ENCODE data around the gene RASA4.
A peak's percentile ranks its signal among the peaks of the same experiment; 100 is the strongest.
"Not testable (repeated sequence)": the region's sequence is repeated elsewhere in the genome, so short reads cannot be mapped to it uniquely, and the experiment has no call there.

The RASA4 gene

DNA sequence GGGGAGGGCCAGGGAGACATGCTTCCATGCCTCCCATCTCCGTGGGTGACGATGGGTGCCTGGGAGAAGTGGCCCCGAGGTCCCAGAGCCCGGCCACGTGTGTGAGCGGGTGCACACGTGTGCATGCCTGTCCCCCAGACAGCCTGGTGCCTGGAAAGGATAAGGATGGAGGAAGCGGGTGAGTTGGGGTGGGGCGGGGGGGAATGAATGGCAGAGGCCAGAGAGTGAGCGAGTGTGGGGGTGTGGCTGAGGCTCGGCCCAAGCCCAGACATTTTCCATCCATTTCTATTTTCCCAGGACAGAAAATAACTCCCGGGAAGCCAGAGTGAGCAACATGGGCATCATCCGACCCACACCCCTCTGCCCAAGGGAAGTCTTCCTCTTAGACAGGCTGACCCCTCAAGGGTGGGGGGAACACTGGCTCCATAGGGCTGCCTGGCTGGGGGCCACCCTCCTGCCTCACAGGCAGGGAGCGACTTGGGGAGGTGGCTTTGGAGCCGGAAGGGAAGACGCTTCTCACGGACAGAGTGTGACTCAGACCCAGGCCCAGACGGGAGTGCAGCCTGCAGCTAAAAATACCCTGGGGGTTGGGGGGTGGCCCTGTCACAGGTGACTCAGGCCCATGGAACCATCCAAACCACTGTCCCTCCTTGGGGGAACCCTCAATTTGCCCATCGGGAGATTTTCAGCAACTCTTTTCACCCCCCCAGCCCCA, 12.0 kb downstream of the RASA4 start:
- not testable (repeated sequence) for DNase-seq

DNA sequence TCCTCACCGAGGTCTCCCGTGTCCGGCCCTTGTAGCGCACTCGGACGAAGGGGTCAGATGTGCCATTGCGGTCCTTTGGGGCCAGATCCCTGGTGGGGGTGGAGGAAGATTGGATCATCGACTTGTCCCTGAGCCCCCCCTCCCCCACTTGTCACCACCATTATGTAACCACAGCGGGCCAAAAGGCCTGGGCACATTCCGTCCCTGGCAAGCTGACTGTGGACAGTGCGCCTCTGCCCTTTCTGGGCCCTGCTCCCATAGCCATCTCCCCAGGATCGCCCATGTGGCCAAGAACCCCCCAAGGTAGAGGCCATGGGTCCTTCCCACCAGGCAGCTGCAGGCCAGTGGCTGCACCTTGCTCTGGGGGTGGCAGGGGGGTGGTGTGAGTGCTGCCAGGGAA, 14.2 kb downstream of the RASA4 start:
- DNase-seq = not testable (repeated sequence)

DNA sequence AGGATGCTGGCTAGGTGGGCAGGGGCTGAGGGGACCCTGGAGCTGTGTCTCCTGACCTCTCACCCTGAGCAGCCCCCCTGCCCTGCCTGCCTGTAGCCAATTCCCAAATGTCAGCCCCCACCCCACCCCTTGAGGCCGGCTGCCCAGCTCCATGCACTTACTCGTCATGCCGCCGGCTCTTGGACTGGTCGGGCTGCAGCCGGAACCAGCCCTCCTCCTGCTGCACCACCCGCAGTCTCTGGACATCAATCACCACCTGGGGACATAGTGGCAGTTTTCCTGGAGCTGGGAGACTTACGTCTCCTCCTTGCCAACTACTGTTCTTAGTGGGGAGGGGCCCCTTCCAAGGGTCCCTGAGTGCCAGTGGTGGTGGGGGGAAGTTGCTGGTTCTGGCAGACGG, 16.9 kb downstream of the RASA4 start:
- DNase-seq = not testable (repeated sequence)

DNA sequence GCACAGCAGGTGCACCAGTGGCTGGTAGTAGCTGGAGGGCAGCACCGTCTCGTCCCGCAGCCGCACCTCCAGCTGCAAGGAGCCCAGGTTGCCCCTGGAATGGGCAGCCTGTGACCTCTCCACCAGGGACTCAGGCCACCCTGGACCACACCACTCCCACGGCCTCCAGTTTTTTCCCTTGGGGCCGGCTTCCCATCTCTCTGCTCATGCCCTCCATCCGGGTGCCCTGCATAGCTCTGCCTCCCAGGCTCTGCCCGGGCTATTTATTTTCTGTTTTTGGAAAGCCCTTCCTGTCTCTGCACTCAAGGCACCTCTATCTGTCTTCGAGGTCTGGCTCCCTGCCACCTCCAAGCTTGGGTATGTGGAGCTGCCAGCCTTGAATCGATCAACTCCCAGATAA, 20.5 kb downstream of the RASA4 start:
- DNase-seq = not testable (repeated sequence)

DNA sequence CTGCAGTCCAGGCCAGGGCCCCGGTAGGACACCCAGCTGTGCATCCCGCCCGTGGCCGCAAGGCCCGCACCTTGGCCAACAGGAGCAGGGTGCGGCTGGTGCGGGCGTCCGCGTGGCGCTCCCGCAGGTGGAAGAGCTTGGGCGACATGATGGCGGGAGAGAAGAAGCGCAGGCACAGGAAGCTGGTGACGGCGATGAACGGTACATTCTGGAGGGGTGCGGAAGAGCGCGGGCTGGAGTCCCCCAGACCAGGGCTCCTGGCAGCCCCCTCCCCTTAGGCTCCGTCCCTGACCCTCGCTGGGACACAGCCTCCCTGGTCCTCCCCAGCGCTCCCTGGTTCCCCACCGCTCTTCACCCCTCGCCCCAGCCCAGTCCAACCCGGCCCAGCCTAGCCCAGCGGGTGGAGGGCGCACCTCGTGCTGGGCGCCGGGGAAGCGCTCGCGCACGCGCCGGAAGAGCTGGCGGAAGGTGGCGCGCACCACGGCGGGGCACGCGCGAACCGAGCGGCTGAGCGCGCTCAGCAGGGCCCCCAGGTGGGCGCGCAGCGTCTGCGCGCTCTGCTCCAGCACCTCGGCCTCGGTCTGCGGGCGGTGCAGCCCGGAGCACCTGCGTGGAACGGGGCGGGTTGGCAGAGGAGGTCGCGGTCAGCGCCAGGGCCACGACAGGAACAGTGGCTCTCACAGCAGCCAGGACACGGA, 22.8 kb downstream of the RASA4 start:
- not testable (repeated sequence) for DNase-seq

DNA sequence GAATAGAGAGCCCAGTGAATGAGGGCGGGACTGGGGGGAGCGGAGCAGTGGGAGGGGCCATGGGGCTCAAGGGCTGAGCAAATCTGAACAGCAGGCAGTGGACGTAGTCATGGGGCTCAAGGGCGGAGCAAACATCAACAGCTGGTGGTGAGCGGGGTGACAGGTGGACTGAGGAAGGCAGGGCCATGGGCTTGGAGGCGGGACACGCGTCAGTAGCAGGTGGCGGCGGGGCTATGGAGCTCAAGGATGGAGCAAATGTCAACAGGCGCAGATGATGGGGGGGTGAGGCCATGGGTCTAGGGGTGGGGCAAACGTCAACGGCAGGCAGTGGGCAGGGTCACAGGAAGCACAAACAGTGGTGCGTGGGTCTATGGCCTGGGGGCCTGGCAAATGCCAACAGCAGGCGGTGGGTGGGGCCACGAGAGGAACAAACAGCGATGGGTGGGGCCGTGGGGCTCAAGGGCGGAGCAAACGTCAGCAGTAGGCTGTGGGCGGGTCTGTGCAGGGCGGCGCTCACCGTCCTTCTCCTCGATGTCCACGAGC, 24.0 kb downstream of the RASA4 start:
- not testable (repeated sequence) for DNase-seq

DNA sequence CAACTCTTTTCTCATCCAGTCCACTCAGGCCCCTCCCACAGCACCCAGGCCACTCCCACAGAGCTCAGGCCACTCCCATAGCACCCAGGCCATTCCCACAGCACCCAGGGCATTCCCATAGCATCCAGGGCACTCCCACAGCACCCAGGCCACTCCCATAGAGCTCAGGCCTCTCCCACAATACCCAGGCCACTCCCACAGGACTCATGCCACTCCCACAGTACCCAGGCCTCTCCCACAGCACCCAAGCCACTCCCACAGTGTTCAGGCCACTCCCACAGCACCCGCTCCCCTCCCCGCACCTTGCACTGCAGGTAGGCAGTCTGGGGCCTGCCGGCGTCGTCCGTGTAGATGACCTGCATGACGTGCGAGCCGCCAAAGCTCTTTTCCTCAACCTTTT, 26.7 kb downstream of the RASA4 start:
- DNase-seq = not testable (repeated sequence)

DNA sequence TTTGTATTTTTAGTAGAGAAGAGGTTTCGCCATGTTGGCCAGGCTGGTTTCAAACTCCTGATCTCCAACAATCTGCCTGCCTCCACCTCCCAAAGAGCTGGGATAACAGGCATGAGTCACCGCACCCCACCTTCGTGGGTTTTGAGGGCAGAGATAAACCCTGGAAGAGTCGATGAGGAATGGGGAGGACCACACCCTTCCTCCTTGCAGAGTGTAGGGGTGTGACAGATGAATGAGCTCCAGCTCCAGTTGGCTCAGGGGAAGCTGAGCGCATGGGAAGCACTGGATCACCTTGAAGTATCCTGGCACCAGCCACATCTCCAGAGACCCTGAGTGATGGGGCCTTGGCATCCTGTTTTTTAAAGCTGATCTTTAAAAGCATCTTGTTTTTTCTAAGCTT, 33.1 kb downstream of the RASA4 start:
- not testable (repeated sequence) for DNase-seq

DNA sequence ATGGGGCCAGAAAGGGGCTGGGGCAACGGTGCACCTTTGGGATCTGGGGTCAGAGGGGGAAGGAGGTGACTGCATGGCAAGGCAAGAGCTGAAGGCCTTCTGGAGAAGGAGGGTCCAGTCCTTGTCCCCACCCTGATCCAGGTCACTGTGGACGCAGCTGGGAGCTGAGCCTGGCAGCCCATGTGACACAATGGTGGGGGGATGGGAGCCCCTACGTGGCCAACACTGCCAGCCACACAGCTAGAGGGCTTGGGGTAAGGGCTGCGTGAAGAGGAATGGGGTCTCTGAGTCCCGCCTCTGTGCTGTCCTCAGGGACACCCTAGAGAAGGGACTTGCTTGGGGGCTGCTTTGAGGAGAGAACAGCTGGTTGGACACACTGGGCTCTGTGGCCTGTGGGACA, 34.8 kb downstream of the RASA4 start:
- DNase-seq = not testable (repeated sequence)

DNA sequence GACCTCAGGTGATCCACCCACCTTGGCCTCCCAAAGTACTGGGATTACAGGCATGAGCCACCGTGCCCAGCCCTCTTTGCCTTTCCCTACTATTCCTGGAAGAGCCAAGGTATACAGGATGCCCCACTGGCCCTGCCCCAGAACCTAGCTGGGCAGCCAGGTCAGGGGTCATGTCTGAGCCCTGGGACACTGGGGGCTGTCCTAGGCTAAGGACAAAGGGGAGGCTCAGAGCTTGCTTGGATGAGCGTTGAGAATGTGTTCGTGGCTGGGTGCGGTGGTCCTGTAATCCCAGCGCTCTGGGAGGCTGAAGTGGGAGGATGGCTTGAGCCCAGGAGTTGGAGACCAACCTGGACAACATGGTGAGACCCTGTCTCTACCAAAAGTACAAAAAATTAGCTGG, 38.1 kb downstream of the RASA4 start:
- DNase-seq = not testable (repeated sequence)

DNA sequence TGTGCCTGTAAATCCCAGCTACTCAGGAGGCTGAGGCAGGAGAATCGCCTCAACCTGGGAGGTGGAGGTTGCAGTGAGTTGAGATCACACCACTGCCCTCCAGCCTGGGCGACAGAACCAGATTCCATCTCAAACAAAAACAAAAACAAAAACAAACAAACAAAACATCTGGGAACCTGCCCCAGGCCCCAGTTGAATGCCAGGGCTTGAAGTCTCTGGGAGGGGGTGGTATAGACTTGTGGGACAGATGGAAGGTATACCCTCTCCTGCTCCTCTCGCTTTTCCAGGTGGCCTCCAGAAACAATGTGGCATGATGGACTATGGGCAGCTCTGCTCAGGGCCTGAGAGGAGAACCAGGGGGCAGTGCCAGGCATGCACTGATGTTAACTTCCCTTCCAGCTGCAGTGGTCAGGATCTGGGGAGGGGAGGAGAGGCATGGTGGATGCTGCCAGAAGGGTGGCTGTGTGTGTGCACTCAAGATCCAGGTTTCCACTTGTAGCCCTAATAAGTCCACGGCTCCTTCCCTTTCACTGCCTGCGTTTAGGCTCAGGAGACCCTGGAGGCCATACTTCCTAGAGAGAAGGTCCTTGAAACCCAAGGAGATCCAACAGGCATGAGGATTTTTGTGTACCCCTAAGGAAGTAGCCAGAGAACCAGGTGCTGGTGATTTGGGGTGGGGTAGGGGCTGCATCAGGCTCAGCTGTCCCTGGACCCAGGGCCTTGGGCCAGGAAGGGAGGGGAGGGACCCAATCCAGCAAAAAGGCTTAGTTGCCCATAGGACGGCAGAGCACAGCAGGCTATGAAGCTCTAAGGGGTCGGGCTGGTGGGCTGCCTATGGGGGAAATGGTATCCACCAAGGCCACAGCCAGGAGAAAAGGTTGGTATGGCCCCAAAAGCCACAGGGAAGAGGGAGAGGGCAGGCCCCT, 39.0 kb downstream of the RASA4 start:
- DNase-seq = not testable (repeated sequence)

DNA sequence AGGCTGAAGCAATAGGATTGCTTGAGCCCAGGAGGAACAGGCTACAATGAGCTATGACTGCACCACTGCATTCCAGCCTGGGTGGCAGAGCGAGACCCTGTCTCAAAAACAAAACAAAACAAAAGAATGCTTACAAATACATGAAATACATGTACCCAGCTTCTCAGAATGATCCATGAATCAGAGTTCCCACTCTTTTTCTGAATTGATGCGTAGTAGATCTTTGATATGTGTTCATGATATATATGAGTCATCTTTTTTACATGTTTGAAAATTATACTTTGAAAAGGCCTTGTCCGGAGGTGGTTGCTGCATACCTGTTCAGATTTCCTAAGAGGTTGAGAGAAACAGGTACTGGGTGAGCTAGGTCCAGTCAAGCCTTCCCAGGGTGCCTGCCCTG, 40.2 kb downstream of the RASA4 start:
- not testable (repeated sequence) for DNase-seq

DNA sequence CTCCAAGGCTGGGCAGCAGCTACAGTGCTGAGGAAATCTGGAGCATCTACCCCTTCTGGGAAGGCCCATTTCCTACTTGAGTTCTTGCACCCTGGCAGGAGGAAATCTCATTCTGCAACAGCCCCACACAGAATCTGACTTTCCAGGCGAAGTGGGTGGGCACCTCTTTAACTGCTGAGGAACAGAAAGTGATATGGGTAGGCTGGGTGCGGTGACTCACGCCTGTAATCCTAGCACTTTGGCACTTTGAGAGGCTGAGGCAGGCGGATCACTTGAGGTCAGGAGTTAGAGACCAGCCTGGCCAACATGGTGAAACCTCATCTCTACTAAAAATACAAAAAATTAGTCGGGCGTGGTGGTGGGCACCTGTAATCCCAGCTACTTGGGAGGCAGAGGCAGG, 41.9 kb downstream of the RASA4 start:
- DNase-seq = not testable (repeated sequence)

DNA sequence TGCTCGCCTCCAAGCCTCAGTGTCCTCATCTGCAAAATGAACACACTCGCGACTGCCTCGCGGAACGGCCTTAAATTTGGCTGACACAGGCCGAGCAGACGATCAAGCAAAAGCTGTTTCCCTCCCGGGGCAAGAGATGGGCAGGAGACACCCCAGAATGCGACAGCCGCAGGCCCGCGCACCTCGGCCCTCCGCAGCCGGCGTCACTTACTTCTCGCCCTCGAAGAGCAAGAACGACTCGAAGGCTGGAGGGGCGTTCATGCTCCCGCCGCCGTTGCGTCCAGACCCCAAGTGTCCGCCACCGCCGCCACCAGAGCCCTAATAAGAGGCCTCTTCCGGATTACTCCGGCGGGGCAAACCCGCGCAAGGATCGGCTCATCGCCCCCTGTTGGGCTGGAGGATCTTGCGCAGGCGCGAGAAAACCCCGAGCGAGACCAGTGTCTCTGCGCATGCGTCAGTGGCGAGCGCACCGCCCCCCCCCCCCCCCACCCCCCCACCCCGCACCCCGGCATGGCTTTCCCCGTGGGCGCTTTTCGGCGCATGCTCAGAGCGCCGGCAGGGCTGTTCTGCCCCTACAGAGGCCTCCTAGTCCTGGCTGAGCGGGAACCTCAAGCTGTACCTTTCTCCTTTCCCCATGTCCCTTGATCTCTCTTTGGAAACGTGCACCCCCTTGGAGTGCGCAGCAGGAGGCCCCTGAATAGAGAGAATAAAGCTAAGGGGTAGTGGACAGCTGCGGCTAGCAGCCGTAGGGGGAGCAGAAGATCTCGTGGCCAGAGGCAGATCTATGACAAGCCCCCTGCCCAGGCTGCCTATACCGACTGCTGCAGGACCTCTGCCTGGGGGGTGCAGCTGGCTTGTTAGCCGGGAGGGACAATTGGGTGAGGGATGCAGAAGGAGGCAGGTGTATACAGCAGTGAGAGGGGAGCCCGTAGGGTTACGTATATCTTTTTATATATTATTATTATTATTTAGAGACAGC, 44.0 kb downstream of the RASA4 start, which contains the start of gene POLR2J3:
TSS of gene POLR2J3 (minus strand) at position 323 of the 979 bp plus-strand sequence. CDS start at position 261, 62 bp downstream.
- peak; percentile 97 for DNase-seq

DNA sequence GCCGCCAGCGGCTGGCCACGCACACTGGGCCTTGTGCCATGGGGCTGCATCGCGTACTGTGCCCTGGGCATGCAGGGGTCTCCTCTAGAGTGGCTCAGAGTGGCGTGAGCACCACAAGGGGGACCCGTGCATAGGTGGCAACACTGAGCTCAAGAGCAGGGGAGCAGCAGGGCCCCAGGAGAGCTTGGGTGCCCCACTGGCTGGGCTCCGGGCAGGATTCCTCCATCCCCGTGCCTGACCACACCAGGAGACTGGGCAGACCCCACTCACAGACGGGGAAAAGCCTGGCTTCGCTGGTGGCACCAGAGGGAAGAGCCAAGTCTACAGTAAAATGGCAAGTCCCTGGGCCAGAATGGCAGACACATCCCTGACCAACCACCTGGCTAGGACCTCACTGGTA, 47.9 kb downstream of the RASA4 start:
- not testable (repeated sequence) for DNase-seq

DNA sequence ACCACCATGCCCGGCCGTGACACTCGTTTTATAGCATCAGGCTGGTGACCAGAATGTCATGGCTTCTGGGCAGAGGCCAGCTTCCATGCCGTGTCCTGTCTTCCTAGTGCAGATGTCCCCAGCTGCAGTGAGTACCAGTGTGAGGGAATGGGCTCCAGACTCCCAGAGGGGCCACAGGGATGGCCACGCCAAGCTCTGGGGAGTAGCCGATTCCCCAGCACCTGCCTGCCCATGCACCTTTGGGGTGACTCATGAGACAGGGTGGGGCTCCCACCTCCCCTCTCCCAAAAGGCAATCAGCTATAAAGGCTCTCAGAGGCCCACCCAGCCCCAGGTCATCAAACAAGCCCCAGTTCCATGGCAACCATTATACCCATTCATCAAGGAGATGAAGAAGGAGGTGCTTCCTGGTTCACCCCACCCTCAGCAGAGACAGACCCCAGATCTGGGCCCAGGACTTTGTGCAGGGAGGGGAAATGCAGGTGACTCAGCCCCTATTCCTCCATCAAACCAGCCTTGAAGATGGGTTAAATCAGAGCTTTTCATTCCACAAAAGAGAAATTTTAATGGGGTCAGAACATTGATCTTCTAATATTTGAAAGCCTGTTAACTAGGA, 65.6 kb downstream of the RASA4 start, which contains the start of gene SPDYE2:
TSS of gene SPDYE2 (plus strand) at position 419 of the 615 bp plus-strand sequence. CDS start 2,030 bp downstream, outside the sequence.
- DNase-seq = not testable (repeated sequence)

DNA sequence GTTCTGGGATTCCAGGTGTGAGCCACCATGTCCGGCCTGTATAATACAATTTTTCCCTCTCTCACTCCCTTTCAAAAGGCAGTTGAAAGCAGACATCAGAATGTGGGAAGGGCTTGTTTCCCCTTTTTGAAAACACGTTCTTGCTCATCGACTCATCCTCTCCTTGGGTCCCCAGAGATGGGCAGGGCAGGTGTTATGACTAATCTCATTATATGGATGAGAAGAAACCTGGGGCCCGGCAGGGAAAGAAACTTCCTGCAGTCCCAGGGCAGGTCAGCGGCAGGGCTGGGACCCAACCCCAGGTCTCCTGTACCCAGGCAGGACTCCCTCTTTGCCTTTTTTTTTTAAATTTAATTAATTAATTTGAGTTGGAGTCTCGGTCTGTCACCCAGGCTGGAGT, 70.2 kb downstream of the RASA4 start:
- DNase-seq = not testable (repeated sequence)

DNA sequence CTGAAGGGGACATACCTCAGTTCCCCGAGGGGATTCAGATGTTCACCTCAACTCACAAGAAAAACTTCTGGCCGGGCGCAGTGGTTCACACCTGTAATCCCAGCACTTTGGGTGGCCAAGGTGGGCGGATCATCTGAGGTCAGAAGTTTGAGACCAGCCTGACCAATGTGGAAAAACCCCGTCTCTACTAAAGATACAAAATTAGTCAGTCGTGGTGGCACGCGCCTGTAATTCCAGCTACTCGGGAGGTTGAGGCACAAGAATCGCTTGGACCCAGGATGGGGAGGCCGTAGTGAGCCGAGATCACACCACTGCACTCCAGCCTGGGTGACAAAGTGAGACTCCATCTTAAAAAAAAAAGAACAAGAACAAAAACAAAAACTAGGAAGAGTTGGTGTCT, 71.3 kb downstream of the RASA4 start:
- not testable (repeated sequence) for DNase-seq

DNA sequence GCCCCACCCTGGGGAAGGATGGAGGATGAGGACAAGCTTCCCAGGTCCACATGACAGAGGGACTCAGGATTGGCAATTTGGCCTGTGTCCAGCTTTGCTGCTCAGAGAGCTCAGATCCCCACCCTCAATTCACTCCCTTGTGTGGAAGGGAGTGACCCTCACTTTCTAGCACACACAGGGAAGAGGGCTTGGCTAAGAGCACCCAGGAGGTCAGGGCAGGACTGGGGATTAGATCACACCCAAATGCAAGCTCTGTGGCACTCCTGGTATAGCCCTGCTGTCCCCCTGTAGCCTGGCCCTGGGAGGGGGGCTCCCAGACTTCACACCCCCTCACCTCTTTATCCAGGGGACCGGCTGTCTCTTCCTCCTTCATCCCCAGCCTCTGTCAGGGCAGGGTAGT, 72.2 kb downstream of the RASA4 start:
- DNase-seq = not testable (repeated sequence)

DNA sequence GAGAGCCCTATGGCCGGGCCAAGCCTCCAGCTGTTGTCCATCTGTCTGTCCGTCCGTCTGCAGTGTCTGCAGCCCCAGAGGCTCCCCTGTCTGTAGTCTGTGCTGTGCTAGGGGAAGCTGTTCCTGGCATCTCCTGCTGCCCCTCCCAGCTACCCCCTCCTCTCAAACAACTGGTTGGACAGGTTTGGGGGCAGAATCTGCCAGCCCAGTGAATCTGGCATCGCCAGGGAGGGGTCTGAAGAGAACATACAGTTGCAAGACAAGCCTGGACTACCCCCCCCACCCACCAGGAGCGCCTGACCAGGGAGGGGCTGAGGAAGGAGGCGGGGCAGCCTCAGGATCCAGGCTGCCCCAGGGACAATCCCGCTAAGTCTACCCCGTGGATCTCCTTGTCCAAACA, 73.0 kb downstream of the RASA4 start, which contains the start of gene UPK3BL2:
TSS of gene UPK3BL2 (minus strand) at position 101 of the 400 bp plus-strand sequence. CDS start at position 41, 60 bp downstream.
- DNase-seq = not testable (repeated sequence)

DNA sequence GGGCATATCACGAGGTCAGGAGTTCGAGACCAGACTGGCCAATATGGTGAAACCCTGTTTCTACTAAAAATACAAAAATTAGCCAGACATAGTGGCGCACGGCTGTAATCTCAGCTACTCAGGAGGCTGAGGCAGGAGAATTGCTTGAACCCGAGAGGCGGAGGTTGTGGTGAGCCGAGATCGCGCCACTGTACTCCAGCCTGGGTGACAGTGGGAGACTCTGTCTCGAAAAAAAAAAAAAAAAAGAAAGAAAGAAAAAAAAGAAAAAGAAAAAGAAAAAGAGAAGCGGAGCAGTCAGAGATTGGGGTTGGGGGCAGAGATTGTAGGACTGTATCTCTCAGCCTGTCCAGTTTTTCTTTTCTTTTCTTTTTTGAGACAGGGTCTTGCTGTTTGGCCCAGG, 73.8 kb downstream of the RASA4 start:
- DNase-seq = not testable (repeated sequence)

Data from suppressor macrophage treated with lipopolysaccharide for 4 hours (primary cell).